ENCODE measurements around the gene RNASEH2A. TPM values are rescaled to one million over a fixed set of nuclear protein-coding genes. Genes with fewer than 3 reads are reported as not detected.

The RNASEH2A gene
- total and polyA plus RNA-seq, 2 of the 4 experiments (the other 2 are of a cell fraction) = 34.9 to 44.6 TPM

DNA sequence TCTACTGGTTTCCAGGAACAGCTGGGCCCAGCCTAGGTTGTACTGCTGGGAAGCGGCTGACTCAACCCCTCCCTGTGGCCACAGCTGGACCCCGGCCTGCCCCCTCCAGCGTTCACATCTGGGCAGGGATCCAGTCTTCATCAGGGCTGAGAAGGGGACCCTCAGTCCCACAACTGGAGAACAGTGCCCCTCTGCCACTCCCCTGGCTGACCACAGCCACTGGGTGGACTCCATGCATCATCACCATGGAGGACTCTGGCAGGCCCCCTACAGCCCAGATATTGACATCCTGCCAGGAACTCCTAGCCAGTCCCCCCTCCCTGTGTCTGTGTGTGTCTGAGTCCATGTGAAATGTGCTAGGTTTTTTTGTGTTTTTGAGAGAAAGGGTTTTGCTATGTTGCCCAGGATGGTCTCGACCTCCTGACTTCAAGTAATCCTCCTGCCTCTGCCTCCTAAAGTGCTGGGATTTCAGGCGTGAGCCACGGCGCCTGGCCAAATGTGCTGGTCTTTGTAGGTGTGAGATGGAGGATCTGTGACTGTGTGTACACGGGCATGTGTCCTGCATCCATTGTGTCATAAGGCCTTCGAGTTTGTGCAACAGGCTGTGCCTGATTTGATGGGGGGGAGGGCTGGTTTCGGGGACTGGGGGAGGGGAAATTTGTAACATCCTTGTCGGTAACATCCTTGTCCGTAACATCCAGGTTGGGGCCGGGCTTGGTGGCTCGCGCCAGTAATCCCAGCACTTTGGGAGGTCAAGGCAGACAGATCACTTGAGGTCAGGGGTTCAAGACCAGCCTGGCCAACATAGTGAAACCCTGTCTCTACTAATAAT, 27.0 kb upstream of the RNASEH2A start:
- peak; percentile 77 for DNase-seq
- BruUV-seq (replicated peaks) = no TSS peak

More for the DNA sequence above, 27.0 kb upstream of the RNASEH2A start:
- Histone ChIP-seq H3K9ac (ENCODE audit: low read depth, low read length) (peak overlapping the region; percentile 56; the same call in 1 of the 2 replicates), H3K27me3 (ENCODE audit: control insufficient read depth, insufficient read depth, low read length) (no peaks in the 10 kb centered on the region), H3K18ac (ENCODE audit: low read depth, low read length) (peak overlapping the region; percentile 58), H2AK5ac (ENCODE audit: low read depth, low read length) (peak overlapping the region; percentile 99), H3K4me3 (ENCODE audit: insufficient read depth, low read depth, low read length) (no peak overlapping the region), H3K4me1 (ENCODE audit: control insufficient read depth, insufficient read depth, low read length) (peaks cover 39% of the 10 kb centered on the region), H3K14ac (replicated peaks; ENCODE audit: low read depth, low read length) (peak overlapping the region; percentile 77), H3K9me1 (ENCODE audit: insufficient read depth, low read length) (peaks cover 30% of the 10 kb centered on the region), H4K91ac (ENCODE audit: insufficient read depth, low read depth, low read length) (peak overlapping the region; percentile 98), H3K9me3 (ENCODE audit: control insufficient read depth, insufficient read depth, low read length) (no peaks in the 10 kb centered on the region), H3K23ac (ENCODE audit: low read depth, low read length) (peak overlapping the region; percentile 95), H2BK5ac (ENCODE audit: low read depth, low read length, poor library complexity, severe bottlenecking) (peak overlapping the region; percentile 88), H3K36me3 (ENCODE audit: control insufficient read depth, insufficient read depth, low read length) (no peaks in the 10 kb centered on the region), H2AFZ (replicated peaks; ENCODE audit: low read length, poor library complexity) (peak overlapping the region; percentile 98), H3K27ac (ENCODE audit: insufficient read depth, low read length) (peak overlapping the region; percentile 82), H2BK120ac (ENCODE audit: low read depth, low read length) (peak overlapping the region; percentile 95), H2BK20ac (ENCODE audit: low read depth, low read length) (peak overlapping the region; percentile 64; the same call in 1 of the 2 replicates), H2AK9ac (replicated peaks; ENCODE audit: low read depth, low read length, poor library complexity) (peak overlapping the region; percentile 98), H3K56ac (ENCODE audit: extremely low read depth, insufficient read depth, low read length) (peak overlapping the region; percentile 44; the same call in 1 of the 2 replicates), H3K4me2 (ENCODE audit: low read depth, low read length) (peak overlapping the region; percentile 84), H4K20me1 (ENCODE audit: insufficient read depth, low read length) (peaks cover 3% of the 10 kb centered on the region; the same call in 1 of the 2 replicates), H4K8ac (ENCODE audit: low read depth in 2 of 2, low read length in 2 of 2) (peak overlapping the region; percentile 98 to 99; a peak in 3 of 4 replicates), H2BK15ac (ENCODE audit: low read depth, low read length) (peak overlapping the region; percentile 92; the same call in 1 of the 3 replicates), H3K4ac (ENCODE audit: low read depth, low read length) (peak overlapping the region; percentile 99), H3K79me1 (ENCODE audit: low read depth in 1 of 2, low read length in 2 of 2) (peaks cover 0 to 50% of the 10 kb centered on the region in 2 experiments; a peak in 3 of 4 replicates), H4K5ac (ENCODE audit: low read depth, low read length) (peak overlapping the region; percentile 88)
- CTCF ChIA-PET = interaction anchor here (1.1 to 2.9 kb wide), 5 partner anchors 10 to 68 kb away, joined by 3 to 23 read pairs (median 10); no protein-coding TSS in a partner anchor
- WGBS, 2 experiments (ENCODE audit: extremely low coverage in 2 of 2, insufficient read length in 1 of 2) = 20% methylated on average over 7 of the region's 15 CpGs; no CpG with 5 or more reads in 1 of the 2 experiments
- intact Hi-C loops (cut with micrococcal nuclease) = no loop called here
- in situ Hi-C loops (cut with MboI; ENCODE audit: low sequenced_read_pairs) = loop anchor here (25.0 kb wide), 1 partner anchor 1058 kb away; no protein-coding TSS in a partner anchor
- TF ChIP-seq MXI1 (IDR thresholded peaks at IDR 0.05; ENCODE audit: borderline replicate concordance, low read depth, low read length) (no peak), CEBPB (IDR thresholded peaks at IDR 0.05; ENCODE audit: low read depth, low read length) (peak; percentile 76), RCOR1 (IDR thresholded peaks at IDR 0.05; ENCODE audit: insufficient replicate concordance, low read length) (no peak), POLR2A (IDR thresholded peaks at IDR 0.05; ENCODE audit: low read depth, low read length) (peak; percentile 62), FOS (IDR thresholded peaks at IDR 0.05; ENCODE audit: low read depth, low read length) (peak; percentile 62; the same call in 1 of the 2 replicates), RAD21 (IDR thresholded peaks at IDR 0.05; ENCODE audit: low read length) (no peak), MAZ (IDR thresholded peaks at IDR 0.05; ENCODE audit: borderline replicate concordance, low read depth, low read length) (peak; percentile 93)
- POLR2A ChIA-PET (ENCODE audit: unreplicated experiment) = interaction anchor here (2.5 kb wide), 2 partner anchors 12 to 13 kb away, joined by 9 to 11 read pairs; partner anchors contain the start of gene JUNB
- peak; percentile 1; the same call in 1 of the 2 replicates for ATAC-seq (ENCODE audit: low read depth)
- dilution Hi-C loops (cut with HindIII; ENCODE audit: low sequenced_read_pairs, unreplicated experiment) = no loop called here
